ENCODE results near the gene TAS1R1. TPM values are rescaled to one million over a fixed set of nuclear protein-coding genes. Genes with fewer than 3 reads are reported as not detected.

TAS1R1 gene
- total RNA-seq, 1 donor from 2014 or later = not detected

GRCh38 chr1:6623269-6623965 lies 68.3 kb downstream of the TAS1R1 start:
- Mint-ChIP-seq H3K36me3 (ENCODE audit: low read depth) (peaks cover 10% of the 10 kb centered on the region), H3K27me3 (ENCODE audit: low read depth) (no peaks in the 10 kb centered on the region), H3K9me3 (no peaks in the 10 kb centered on the region), H3K27ac (ENCODE audit: unreplicated experiment) (no peak overlapping the region), H3K4me1 (peaks cover 30% of the 10 kb centered on the region), H3K4me3 (peak overlapping the region; percentile 92)
- no peak for DNase-seq (ENCODE audit: low read depth, low spot score)
- TF ChIP-seq CTCF (conservative IDR thresholded peaks at IDR 0.05) = no peak

- H3K36me3 Mint-ChIP-seq (ENCODE audit: low read depth) = peaks cover 14% of the 10 kb centered on the region
- H3K4me3 Mint-ChIP-seq = peak within 1 kb of the TSS; percentile 92
These were observed 69.8 kb downstream of the TAS1R1 start, which contains the start of gene THAP3 for GRCh38 chr1:6624710-6625583. TSS of gene THAP3 (plus strand) at chr1:6624868. CDS start at chr1:6625219, 351 bp downstream.

GRCh38 chr1:6625584-6626149 lies 70.6 kb downstream of the TAS1R1 start:
- no peaks in the 10 kb centered on the region for H3K9me3 Mint-ChIP-seq
- DNase-seq (ENCODE audit: low read depth, low spot score) = peak; percentile 11
- peak; percentile 10 for TF ChIP-seq CTCF (conservative IDR thresholded peaks at IDR 0.05)
- peak overlapping the region; percentile 88 for H3K4me3 Mint-ChIP-seq
- H3K36me3 Mint-ChIP-seq (ENCODE audit: low read depth) = peaks cover 12% of the 10 kb centered on the region
- no peaks in the 10 kb centered on the region for H3K27me3 Mint-ChIP-seq (ENCODE audit: low read depth)
- H3K27ac Mint-ChIP-seq (ENCODE audit: unreplicated experiment) = peak overlapping the region; percentile 37
- H3K4me1 Mint-ChIP-seq = peaks cover 30% of the 10 kb centered on the region

More at GRCh38 chr1:6624710-6625583, 69.8 kb downstream of the TAS1R1 start, which contains the start of gene THAP3:
- TF ChIP-seq CTCF (conservative IDR thresholded peaks at IDR 0.05) = no peak
- Mint-ChIP-seq H3K9me3 (no peaks in the 10 kb centered on the region), H3K4me1 (peaks cover 30% of the 10 kb centered on the region), H3K27ac (ENCODE audit: unreplicated experiment) (peak within 1 kb of the TSS; percentile 92), H3K27me3 (ENCODE audit: low read depth) (no peaks in the 10 kb centered on the region)
- DNase-seq (ENCODE audit: low read depth, low spot score) = peak; percentile 88

GRCh38 chr1:6627031-6627430 lies 71.9 kb downstream of the TAS1R1 start:
- peaks cover 9% of the 10 kb centered on the region for H3K36me3 Mint-ChIP-seq (ENCODE audit: low read depth)
- no peaks in the 10 kb centered on the region for H3K27me3 Mint-ChIP-seq (ENCODE audit: low read depth)
- TF ChIP-seq CTCF (conservative IDR thresholded peaks at IDR 0.05) = no peak
- peak overlapping the region; percentile 88 for H3K4me3 Mint-ChIP-seq
- no peak for DNase-seq (ENCODE audit: low read depth, low spot score)
- H3K27ac Mint-ChIP-seq (ENCODE audit: unreplicated experiment) = no peak overlapping the region
- peaks cover 30% of the 10 kb centered on the region for H3K4me1 Mint-ChIP-seq
- no peaks in the 10 kb centered on the region for H3K9me3 Mint-ChIP-seq

GRCh38 chr1:6627841-6628545 lies 72.9 kb downstream of the TAS1R1 start:
- DNase-seq (ENCODE audit: low read depth, low spot score) = no peak
- TF ChIP-seq CTCF (conservative IDR thresholded peaks at IDR 0.05) = no peak
- Mint-ChIP-seq H3K4me3 (peak overlapping the region; percentile 88), H3K27ac (ENCODE audit: unreplicated experiment) (no peak overlapping the region), H3K27me3 (ENCODE audit: low read depth) (no peaks in the 10 kb centered on the region), H3K36me3 (ENCODE audit: low read depth) (peaks cover 9% of the 10 kb centered on the region), H3K9me3 (no peaks in the 10 kb centered on the region), H3K4me1 (peaks cover 30% of the 10 kb centered on the region)
